HG03095 (cell line): ENCODE data around the gene FXYD1.

Experiments
- ATAC-seq: cut with Tn5 transposase; IDR thresholded peaks from one replicate; pipeline ENCODE4 v1.9.1; 2021; ENCODE audit warnings: moderate library complexity; ENCODE audit not compliant: unreplicated experiment

Gene FXYD1

GRCh38 chr19:35184267-35184666 lies 45.6 kb downstream of the FXYD1 start:
- ATAC-seq: no peak

- no peak for ATAC-seq
Observed at GRCh38 chr19:35184884-35185283, 46.3 kb downstream of the FXYD1 start.
